Naive thymus-derived CD4-positive, alpha-beta T cell (primary cell): ENCODE results near the gene MIER2. TPM values are rescaled to one million over a fixed set of nuclear protein-coding genes. Genes with fewer than 3 reads are reported as not detected.

Source experiments
- ATAC-seq: fragments of 150-1000 bp; cut with Tn5 transposase; 2 replicates; pipeline ENCODE4 v1.10.0; 2021; ENCODE audit warnings: mild to moderate bottlenecking, moderate library complexity
- CTCF ChIA-PET: fragments of 350-600 bp; sonication (Branson Sonifier 250); formaldehyde crosslinking; loops from one replicate; lab custom pipeline; 2021; ENCODE audit warnings: antibody characterized with exemption; lab: Charles Lee
- POLR2A ChIA-PET: fragments of 350-600 bp; sonication (Branson Sonifier 250); formaldehyde crosslinking; loops from one replicate; lab custom pipeline; 2021; ENCODE audit warnings: antibody characterized with exemption, inconsistent platforms; lab: Charles Lee
- DNase-seq, 9 donors: peaks; one replicate each; pipeline versions ENCODE4 v3.0.0 to v3.0.0-alpha.2; 2020 to 2022; ENCODE audit warnings: mixed read lengths in 1 of 9
- H3K27ac ChIP-seq: one replicate; pipeline ENCODE4 v1.7.0; 2013; ENCODE audit warnings: mild to moderate bottlenecking, low read depth, low read length, moderate library complexity
- H3K27me3 ChIP-seq, 2 donors: one replicate each; pipeline ENCODE4 v1.7.0; 2013; ENCODE audit warnings: low read length in 2 of 2, mild to moderate bottlenecking in 2 of 2, moderate library complexity in 2 of 2; ENCODE audit not compliant: control insufficient read depth in 2 of 2, insufficient read depth in 2 of 2
- H3K36me3 ChIP-seq, 3 experiments: 1 replicate in 2 of 3; 2 replicates in 1 of 3; pipeline ENCODE4 v1.7.0; 2013; ENCODE audit warnings: low read length in 3 of 3, mild to moderate bottlenecking in 3 of 3, moderate library complexity in 1 of 3; ENCODE audit not compliant: insufficient read depth in 3 of 3, control insufficient read depth in 2 of 3
- H3K4me1 ChIP-seq, 2 donors: one replicate each; pipeline ENCODE4 v1.7.0; 2013; ENCODE audit warnings: low read length in 2 of 2, mild to moderate bottlenecking in 2 of 2, moderate library complexity in 1 of 2; ENCODE audit not compliant: control insufficient read depth in 2 of 2, insufficient read depth in 2 of 2
- H3K4me3 ChIP-seq: 2 replicates; pipeline ENCODE4 v1.7.0; 2013; ENCODE audit warnings: mild to moderate bottlenecking, low read length
- H3K9me3 ChIP-seq, 3 experiments: 1 replicate in 2 of 3; 2 replicates in 1 of 3; pipeline ENCODE4 v1.7.0; 2013; ENCODE audit warnings: low read length in 3 of 3; ENCODE audit not compliant: control insufficient read depth in 2 of 3
- H3K27ac Mint-ChIP-seq, 9 donors: one replicate each; pipeline ENCODE4 v1.8.0; 2020 to 2022; ENCODE audit warnings: mixed read lengths in 9 of 9, mild to moderate bottlenecking in 8 of 9, moderate library complexity in 5 of 9, inconsistent platforms in 2 of 9
- H3K27me3 Mint-ChIP-seq, 5 donors: one replicate each; pipeline ENCODE4 v1.8.0; 2021 to 2022; ENCODE audit warnings: mixed read lengths in 5 of 5, mild to moderate bottlenecking in 1 of 5
- H3K36me3 Mint-ChIP-seq, 5 donors: one replicate each; pipeline ENCODE4 v1.8.0; 2020 to 2022; ENCODE audit warnings: mixed read lengths in 5 of 5, mild to moderate bottlenecking in 3 of 5, inconsistent platforms in 1 of 5
- H3K4me1 Mint-ChIP-seq, 7 donors: one replicate each; pipeline ENCODE4 v1.8.0; 2020 to 2022; ENCODE audit warnings: mixed read lengths in 7 of 7, mild to moderate bottlenecking in 3 of 7, inconsistent platforms in 1 of 7
- H3K4me3 Mint-ChIP-seq, 10 donors: one replicate each; pipeline ENCODE4 v1.8.0; 2020 to 2022; ENCODE audit warnings: mild to moderate bottlenecking in 10 of 10, mixed read lengths in 10 of 10, moderate library complexity in 6 of 10, inconsistent platforms in 2 of 10
- H3K9me3 Mint-ChIP-seq, 11 donors: one replicate each; pipeline ENCODE4 v1.8.0; 2020 to 2022; ENCODE audit warnings: mixed read lengths in 11 of 11, mild to moderate bottlenecking in 4 of 11, inconsistent platforms in 1 of 11, moderate library complexity in 1 of 11
- intact Hi-C, 2 donors: fragments of 100-400 bp; cut with micrococcal nuclease; formaldehyde crosslinking; loops; one replicate each; pipeline ENCODE4 v1.15.1; 2023
- polyA plus RNA-seq, 2 donors: library from polyadenylated mRNA; unstranded; fragments of 300-500 nt; fragmentation: Illumina TruSeq; gene quantifications; one replicate each; pipeline ENCODE4 v1.2.3, GENCODE V29; 2021
- total RNA-seq, 6 experiments: library from RNA in 5 of 6; stranded (reverse) in 5 of 6; gene quantifications; 1 replicate in 5 of 6; 2 replicates in 1 of 6; pipeline ENCODE4 v1.2.3 and lab custom pipeline; 2021 to 2026

MIER2 gene
- total and polyA plus RNA-seq, 7 experiments from 2014 or later, result 3.9 to 24.6 (median 16.4) TPM

- DNase-seq (no peak), ATAC-seq (no peak)
- ChIA-PET CTCF (no interaction called here), POLR2A (no interaction called here)
- Histone ChIP-seq H3K27me3 (no peaks in the 10 kb centered on the region), H3K36me3 (peaks cover 0 to 62% (median 5%) of the 10 kb centered on the region in 3 experiments), H3K27ac (no peak overlapping the region), H3K4me3 (no peak overlapping the region), H3K9me3 (no peaks in the 10 kb centered on the region), H3K4me1 (no peaks in the 10 kb centered on the region)
- H3K9me3 Mint-ChIP-seq, result no peaks in the 10 kb centered on the region
- peaks cover 0 to 6% (median 4%) of the 10 kb centered on the region in 7 donors for H3K4me1 Mint-ChIP-seq
- peaks cover 9 to 31% (median 21%) of the 10 kb centered on the region in 5 donors for H3K36me3 Mint-ChIP-seq
- intact Hi-C loops, result no loop called here
- H3K27me3 Mint-ChIP-seq, result no peaks in the 10 kb centered on the region
- no peak overlapping the region for H3K4me3 Mint-ChIP-seq
- H3K27ac Mint-ChIP-seq, result no peak overlapping the region
Measured at GRCh38 chr19:311813-312261, 32.8 kb downstream of the MIER2 start.

GRCh38 chr19:310781-311496 is 33.7 kb downstream of the MIER2 start:
- Histone ChIP-seq H3K27me3 (no peaks in the 10 kb centered on the region), H3K9me3 (no peaks in the 10 kb centered on the region), H3K36me3 (peaks cover 0 to 66% (median 5%) of the 10 kb centered on the region in 3 experiments), H3K4me3 (no peak overlapping the region), H3K27ac (no peak overlapping the region), H3K4me1 (no peaks in the 10 kb centered on the region)
- Mint-ChIP-seq H3K27ac (no peak overlapping the region), H3K4me1 (peaks cover 0 to 6% (median 4%) of the 10 kb centered on the region in 7 donors), H3K27me3 (no peaks in the 10 kb centered on the region), H3K9me3 (no peaks in the 10 kb centered on the region), H3K36me3 (peaks cover 8 to 22% (median 20%) of the 10 kb centered on the region in 5 donors), H3K4me3 (no peak overlapping the region)
- no peak for DNase-seq
- intact Hi-C loops, result no loop called here
- ATAC-seq, result no peak
- ChIA-PET CTCF (no interaction called here), POLR2A (no interaction called here)

GRCh38 chr19:310141-310651 is 34.4 kb downstream of the MIER2 start:
- Histone ChIP-seq H3K27me3 (no peaks in the 10 kb centered on the region), H3K9me3 (no peaks in the 10 kb centered on the region), H3K4me3 (no peak overlapping the region), H3K4me1 (no peaks in the 10 kb centered on the region), H3K27ac (no peak overlapping the region), H3K36me3 (peaks cover 0 to 73% (median 5%) of the 10 kb centered on the region in 3 experiments)
- Mint-ChIP-seq H3K36me3 (peaks cover 1 to 18% (median 13%) of the 10 kb centered on the region in 5 donors), H3K27ac (no peak overlapping the region), H3K4me1 (peaks cover 0 to 6% (median 0%) of the 10 kb centered on the region in 7 donors), H3K9me3 (peaks cover 0 to 1% (median 0%) of the 10 kb centered on the region in 11 donors), H3K27me3 (no peaks in the 10 kb centered on the region), H3K4me3 (no peak overlapping the region)
- DNase-seq, result no peak
- ChIA-PET POLR2A (no interaction called here), CTCF (no interaction called here)
- intact Hi-C loops, result no loop called here
- no peak for ATAC-seq

- peaks cover 0 to 1% (median 0%) of the 10 kb centered on the region in 11 donors for H3K9me3 Mint-ChIP-seq
- POLR2A ChIA-PET, result no interaction called here
- Histone ChIP-seq H3K4me1 (no peaks in the 10 kb centered on the region), H3K9me3 (no peaks in the 10 kb centered on the region), H3K36me3 (peaks cover 0 to 69% (median 5%) of the 10 kb centered on the region in 3 experiments), H3K27me3 (no peaks in the 10 kb centered on the region), H3K27ac (no peak overlapping the region), H3K4me3 (no peak overlapping the region)
- intact Hi-C loops, result no loop called here
- no peak overlapping the region for H3K4me3 Mint-ChIP-seq
- H3K27me3 Mint-ChIP-seq, result no peaks in the 10 kb centered on the region
- no peak for DNase-seq
- peaks cover 0 to 6% (median 0%) of the 10 kb centered on the region in 7 donors for H3K4me1 Mint-ChIP-seq
- peak overlapping the region in 1 of 9 donors; percentile 21 for H3K27ac Mint-ChIP-seq
- CTCF ChIA-PET, result no interaction called here
- H3K36me3 Mint-ChIP-seq, result peaks cover 0 to 19% (median 11%) of the 10 kb centered on the region in 5 donors
- ATAC-seq, result no peak
Measured at GRCh38 chr19:309206-309565, 35.4 kb downstream of the MIER2 start.

- ATAC-seq (no peak), DNase-seq (no peak)
- no peaks in the 10 kb centered on the region for H3K9me3 ChIP-seq
- Mint-ChIP-seq H3K27ac (no peak overlapping the region), H3K4me3 (no peak overlapping the region), H3K27me3 (no peaks in the 10 kb centered on the region), H3K4me1 (peaks cover 0 to 6% (median 0%) of the 10 kb centered on the region in 7 donors), H3K9me3 (peaks cover 0 to 1% (median 0%) of the 10 kb centered on the region in 11 donors), H3K36me3 (peaks cover 0 to 15% (median 8%) of the 10 kb centered on the region in 5 donors)
- H3K27me3 ChIP-seq, result no peaks in the 10 kb centered on the region
- H3K4me1 ChIP-seq, result no peaks in the 10 kb centered on the region
- H3K27ac ChIP-seq, result no peak overlapping the region
- H3K36me3 ChIP-seq, result peaks cover 0 to 63% (median 5%) of the 10 kb centered on the region in 3 experiments
- POLR2A ChIA-PET, result no interaction called here
- intact Hi-C loops, result no loop called here
- CTCF ChIA-PET, result no interaction called here
- H3K4me3 ChIP-seq, result no peak overlapping the region
Measured at GRCh38 chr19:308471-309205, 36.0 kb downstream of the MIER2 start.

- Mint-ChIP-seq H3K27me3 (no peaks in the 10 kb centered on the region), H3K27ac (no peak overlapping the region), H3K4me3 (no peak overlapping the region), H3K9me3 (peaks cover 0 to 1% (median 0%) of the 10 kb centered on the region in 11 donors), H3K4me1 (peaks cover 0 to 6% (median 0%) of the 10 kb centered on the region in 7 donors), H3K36me3 (peaks cover 0 to 15% (median 8%) of the 10 kb centered on the region in 5 donors)
- no peak overlapping the region for H3K4me3 ChIP-seq
- no peak overlapping the region for H3K27ac ChIP-seq
- H3K27me3 ChIP-seq, result no peaks in the 10 kb centered on the region
- ATAC-seq, result no peak
- intact Hi-C loops, result no loop called here
- H3K4me1 ChIP-seq, result no peaks in the 10 kb centered on the region
- H3K36me3 ChIP-seq, result peaks cover 0 to 56% (median 5%) of the 10 kb centered on the region in 3 experiments
- no peaks in the 10 kb centered on the region for H3K9me3 ChIP-seq
- DNase-seq, result no peak
- ChIA-PET CTCF (no interaction called here), POLR2A (no interaction called here)
Measured at GRCh38 chr19:307793-308420, 36.7 kb downstream of the MIER2 start.
